ENCODE data around the gene KBTBD2.
"Not testable (repeated sequence)": the region's sequence is repeated elsewhere in the genome, so short reads cannot be mapped to it uniquely, and the experiment has no call there.

KBTBD2 gene

GRCh38 chr7:32848655-32849054, 42.9 kb downstream of the KBTBD2 start:
- H3K4me3 ChIP-seq (ENCODE audit: control insufficient read depth, low read depth, low read length); DNase-seq (ENCODE audit: low read depth): not testable (repeated sequence)

- TF ChIP-seq CTCF (conservative IDR thresholded peaks at IDR 0.05; ENCODE audit: control insufficient read depth, insufficient read depth, low read depth, low read length): peak; percentile 74
- no peak overlapping the region for H3K4me3 ChIP-seq (ENCODE audit: control insufficient read depth, low read depth, low read length)
- peak; percentile 88 for DNase-seq (ENCODE audit: low read depth)
Observed at GRCh38 chr7:32846630-32847225, 44.8 kb downstream of the KBTBD2 start.

GRCh38 chr7:32844748-32845147, 46.8 kb downstream of the KBTBD2 start:
- not testable (repeated sequence) for DNase-seq (ENCODE audit: low read depth); H3K4me3 ChIP-seq (ENCODE audit: control insufficient read depth, low read depth, low read length)

- H3K4me3 ChIP-seq (ENCODE audit: control insufficient read depth, low read depth, low read length); DNase-seq (ENCODE audit: low read depth): not testable (repeated sequence)
Observed at GRCh38 chr7:32843763-32844162, 47.8 kb downstream of the KBTBD2 start.

GRCh38 chr7:32839846-32840245, 51.7 kb downstream of the KBTBD2 start:
- H3K4me3 ChIP-seq (ENCODE audit: control insufficient read depth, low read depth, low read length): not testable (repeated sequence)
- DNase-seq (ENCODE audit: low read depth): peak; percentile 7

GRCh38 chr7:32828996-32829752, 62.4 kb downstream of the KBTBD2 start:
- not testable (repeated sequence) for H3K4me3 ChIP-seq (ENCODE audit: control insufficient read depth, low read depth, low read length); DNase-seq (ENCODE audit: low read depth)

Measured in fibroblast of mammary gland (primary cell).